ENCODE measurements around the gene SLC16A6.

DNA sequence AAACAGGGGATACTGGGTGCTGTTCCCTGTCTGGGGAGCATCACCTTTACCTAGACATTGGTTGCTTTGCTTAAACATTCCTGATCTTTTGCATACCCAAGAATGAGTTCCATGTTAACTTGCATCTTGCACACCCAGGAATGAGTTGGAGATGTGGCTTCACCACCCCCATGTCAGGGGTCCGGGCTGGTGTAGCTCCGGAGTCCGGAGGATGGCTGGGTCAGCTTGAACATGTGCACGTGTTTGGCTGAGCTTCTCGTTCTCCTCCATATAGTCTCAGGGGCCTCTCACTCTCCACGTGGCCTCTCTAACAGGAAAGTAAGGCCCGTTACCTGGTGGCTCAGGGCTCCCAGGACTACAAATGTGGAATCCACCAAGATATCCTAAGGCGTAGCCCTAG lies 61.3 kb downstream of the SLC16A6 start:
- TF ChIP-seq, protein P1, sequence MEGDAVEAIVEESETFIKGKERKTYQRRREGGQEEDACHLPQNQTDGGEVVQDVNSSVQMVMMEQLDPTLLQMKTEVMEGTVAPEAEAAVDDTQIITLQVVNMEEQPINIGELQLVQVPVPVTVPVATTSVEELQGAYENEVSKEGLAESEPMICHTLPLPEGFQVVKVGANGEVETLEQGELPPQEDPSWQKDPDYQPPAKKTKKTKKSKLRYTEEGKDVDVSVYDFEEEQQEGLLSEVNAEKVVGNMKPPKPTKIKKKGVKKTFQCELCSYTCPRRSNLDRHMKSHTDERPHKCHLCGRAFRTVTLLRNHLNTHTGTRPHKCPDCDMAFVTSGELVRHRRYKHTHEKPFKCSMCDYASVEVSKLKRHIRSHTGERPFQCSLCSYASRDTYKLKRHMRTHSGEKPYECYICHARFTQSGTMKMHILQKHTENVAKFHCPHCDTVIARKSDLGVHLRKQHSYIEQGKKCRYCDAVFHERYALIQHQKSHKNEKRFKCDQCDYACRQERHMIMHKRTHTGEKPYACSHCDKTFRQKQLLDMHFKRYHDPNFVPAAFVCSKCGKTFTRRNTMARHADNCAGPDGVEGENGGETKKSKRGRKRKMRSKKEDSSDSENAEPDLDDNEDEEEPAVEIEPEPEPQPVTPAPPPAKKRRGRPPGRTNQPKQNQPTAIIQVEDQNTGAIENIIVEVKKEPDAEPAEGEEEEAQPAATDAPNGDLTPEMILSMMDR (conservative IDR thresholded peaks at IDR 0.05): no peak
- no peak for TF ChIP-seq EZH2 (IDR thresholded peaks at IDR 0.05; ENCODE audit: low read depth)

Data from PC-9 (cell line).